SK-N-MC (cell line): Measurements from ENCODE around the gene ARFGEF2.

Experiments used
- EZH2 ChIP-seq: fragments of 200-600 bp; sonication (generic); IDR thresholded peaks from one replicate; pipeline ENCODE4 v1.6.1; 2017; ENCODE audit warnings: antibody characterized with exemption
- POLR2AphosphoS5 ChIP-seq: IDR thresholded peaks from 2 replicates; pipeline ENCODE4 v1.6.1; 2012; ENCODE audit warnings: mild to moderate bottlenecking, low read depth, low read length, borderline replicate concordance

DNA sequence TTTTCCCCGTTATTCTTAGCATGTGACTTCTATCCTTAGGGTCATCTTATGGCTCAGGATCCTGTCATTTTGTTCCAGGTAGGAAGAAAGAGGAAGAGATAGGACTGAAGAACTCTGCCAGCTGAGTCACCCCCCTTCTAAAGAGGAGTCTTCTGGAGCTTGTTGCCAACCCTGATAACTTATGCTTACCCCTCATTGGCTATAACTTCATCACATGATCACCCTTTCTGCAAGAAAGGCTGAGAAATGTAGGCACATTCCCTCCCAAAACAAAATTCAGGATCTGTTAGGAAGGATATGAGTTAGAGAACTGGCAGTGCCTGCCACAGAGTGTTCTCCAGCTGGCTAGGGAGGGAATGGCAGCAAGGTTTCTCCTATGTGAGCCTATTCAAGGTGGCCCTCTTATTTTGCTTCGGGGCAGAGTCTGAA is 35.6 kb downstream of the ARFGEF2 start:
- TF ChIP-seq POLR2AphosphoS5 (no peak), EZH2 (no peak)
